ENCODE data around the gene LUC7L. TPM values are rescaled to one million over a fixed set of nuclear protein-coding genes. Genes with fewer than 3 reads are reported as not detected.
"Not testable (repeated sequence)": the region's sequence is repeated elsewhere in the genome, so short reads cannot be mapped to it uniquely, and the experiment has no call there.

Gene LUC7L
- total RNA-seq, 1 donor from 2014 or later = 87.9 TPM

DNA sequence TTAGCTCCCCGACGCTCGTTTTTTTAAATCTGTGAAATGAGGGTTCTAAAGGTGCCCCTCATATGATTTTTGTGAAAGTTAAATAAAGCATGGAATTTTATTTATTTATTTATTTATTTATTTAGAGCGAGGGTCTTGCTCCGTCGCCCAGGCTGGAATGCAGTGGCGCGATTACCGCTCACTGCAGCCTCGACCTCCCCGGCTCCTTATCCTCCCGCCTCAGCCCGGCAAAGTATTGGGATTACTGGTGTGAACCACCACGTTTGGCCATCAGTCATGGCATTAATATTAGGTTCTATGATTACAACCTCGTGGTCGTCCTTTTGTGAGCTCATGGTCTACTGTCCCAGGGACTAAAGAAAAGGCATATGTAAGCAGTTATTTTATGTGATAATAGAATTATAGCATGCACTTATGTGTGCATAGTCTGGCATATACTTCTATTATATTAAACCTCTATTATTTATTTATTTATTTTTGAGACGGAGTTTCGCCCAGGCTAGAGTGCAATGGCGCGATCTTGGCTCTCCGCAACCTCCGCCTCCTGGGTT is 557 bp upstream of the LUC7L start:
- peak overlapping the region; percentile 58 for H3K27ac Mint-ChIP-seq
- peaks cover 25% of the 10 kb centered on the region for H3K4me1 Mint-ChIP-seq
- H3K9me3 Mint-ChIP-seq = no peaks in the 10 kb centered on the region
- H3K36me3 Mint-ChIP-seq (ENCODE audit: low read depth) = peaks cover 33% of the 10 kb centered on the region
- H3K27me3 Mint-ChIP-seq = no peaks in the 10 kb centered on the region
- peak overlapping the region; percentile 57 for H3K4me3 Mint-ChIP-seq
- intact Hi-C loops (cut with micrococcal nuclease) = loop anchor here (1.0 kb wide), 1 partner anchor 122 kb away; the partner anchor contains the start of gene AXIN1
- DNase-seq = no peak

DNA sequence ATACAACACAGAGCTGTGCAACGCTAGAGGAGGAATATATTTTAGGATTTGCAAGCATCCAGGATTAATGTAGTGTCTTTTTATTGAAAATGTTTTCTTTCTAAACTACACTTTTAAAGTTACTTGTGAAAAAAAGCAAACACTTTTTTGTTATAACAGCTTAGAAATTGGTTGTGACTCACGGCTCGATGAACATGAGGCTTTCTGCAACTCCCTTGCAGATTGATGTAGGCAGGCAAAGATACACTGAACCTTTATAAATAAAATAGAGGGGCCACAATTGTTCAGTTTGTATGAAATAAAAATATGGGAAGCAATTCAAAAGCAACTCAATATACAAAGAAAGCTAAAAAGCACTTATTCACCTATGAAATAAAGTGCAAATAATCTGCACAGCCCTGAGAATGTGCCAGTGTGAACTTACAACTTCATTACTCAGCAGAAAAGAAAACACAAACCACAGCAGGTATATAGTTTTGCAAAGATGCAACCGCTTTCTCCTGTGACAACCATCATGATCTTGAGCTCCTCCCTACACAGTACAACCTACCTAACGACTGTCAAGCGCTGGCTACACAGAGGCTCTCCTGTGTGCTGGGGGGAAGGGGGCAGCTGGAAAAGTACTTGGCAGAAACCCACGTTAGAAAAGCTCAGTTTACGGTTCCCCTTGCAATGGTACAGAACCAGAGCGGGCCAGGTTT is 948 bp downstream of the LUC7L start:
- no peaks in the 10 kb centered on the region for H3K9me3 Mint-ChIP-seq
- H3K36me3 Mint-ChIP-seq (ENCODE audit: low read depth) = peaks cover 38% of the 10 kb centered on the region
- H3K4me1 Mint-ChIP-seq = peaks cover 21% of the 10 kb centered on the region
- H3K4me3 Mint-ChIP-seq = peak overlapping the region; percentile 92
- peak overlapping the region; percentile 94 for H3K27ac Mint-ChIP-seq
- H3K27me3 Mint-ChIP-seq = no peaks in the 10 kb centered on the region
- DNase-seq = no peak
- intact Hi-C loops (cut with micrococcal nuclease) = no loop called here

DNA sequence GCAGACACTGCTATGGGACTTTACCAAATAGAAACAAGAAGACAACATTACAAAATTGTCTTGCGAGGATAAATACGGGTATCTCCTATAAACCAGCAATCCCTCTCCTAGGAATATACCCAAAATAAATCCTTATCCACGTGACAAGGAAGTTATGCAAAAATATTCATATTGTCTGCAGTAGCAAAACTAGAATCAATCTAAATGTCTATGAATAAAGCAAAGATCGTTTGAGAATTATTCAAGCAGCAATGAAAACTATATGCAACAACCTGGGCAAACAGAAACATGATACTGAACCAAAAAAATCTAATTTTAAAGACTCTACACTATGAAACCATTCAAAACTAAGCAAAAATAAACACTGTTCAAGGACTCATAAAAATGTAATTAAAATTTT is 9.2 kb downstream of the LUC7L start:
- intact Hi-C loops (cut with micrococcal nuclease) = no loop called here
- no peak for DNase-seq
- no peaks in the 10 kb centered on the region for H3K9me3 Mint-ChIP-seq
- no peaks in the 10 kb centered on the region for H3K27me3 Mint-ChIP-seq
- no peak overlapping the region for H3K27ac Mint-ChIP-seq
- H3K36me3 Mint-ChIP-seq (ENCODE audit: low read depth) = peaks cover 44% of the 10 kb centered on the region
- no peak overlapping the region for H3K4me3 Mint-ChIP-seq
- peaks cover 6% of the 10 kb centered on the region for H3K4me1 Mint-ChIP-seq

DNA sequence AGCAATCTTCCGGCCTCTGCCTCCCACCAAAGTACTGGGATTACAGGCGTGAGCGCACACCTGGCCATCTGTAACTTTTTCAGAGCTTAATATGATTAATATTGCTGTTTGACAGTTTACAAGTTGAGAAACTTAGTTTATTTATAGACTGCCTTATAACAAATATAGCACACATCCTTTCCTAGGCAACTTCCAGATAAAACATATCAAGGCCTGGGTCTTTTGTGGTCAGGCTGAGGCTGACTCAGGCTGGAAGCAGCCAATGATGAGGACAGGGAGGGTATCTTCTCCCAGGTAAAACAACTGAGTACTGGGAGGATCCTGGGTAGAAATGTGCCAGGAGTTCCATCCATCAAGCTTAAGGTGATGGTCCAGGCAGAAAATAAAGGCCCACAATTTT is 16.2 kb downstream of the LUC7L start:
- intact Hi-C loops (cut with micrococcal nuclease) = no loop called here
- Mint-ChIP-seq H3K4me1 (peaks cover 2% of the 10 kb centered on the region), H3K9me3 (no peaks in the 10 kb centered on the region), H3K27ac (no peak overlapping the region), H3K4me3 (no peak overlapping the region), H3K27me3 (no peaks in the 10 kb centered on the region), H3K36me3 (ENCODE audit: low read depth) (peaks cover 40% of the 10 kb centered on the region)
- DNase-seq = no peak

DNA sequence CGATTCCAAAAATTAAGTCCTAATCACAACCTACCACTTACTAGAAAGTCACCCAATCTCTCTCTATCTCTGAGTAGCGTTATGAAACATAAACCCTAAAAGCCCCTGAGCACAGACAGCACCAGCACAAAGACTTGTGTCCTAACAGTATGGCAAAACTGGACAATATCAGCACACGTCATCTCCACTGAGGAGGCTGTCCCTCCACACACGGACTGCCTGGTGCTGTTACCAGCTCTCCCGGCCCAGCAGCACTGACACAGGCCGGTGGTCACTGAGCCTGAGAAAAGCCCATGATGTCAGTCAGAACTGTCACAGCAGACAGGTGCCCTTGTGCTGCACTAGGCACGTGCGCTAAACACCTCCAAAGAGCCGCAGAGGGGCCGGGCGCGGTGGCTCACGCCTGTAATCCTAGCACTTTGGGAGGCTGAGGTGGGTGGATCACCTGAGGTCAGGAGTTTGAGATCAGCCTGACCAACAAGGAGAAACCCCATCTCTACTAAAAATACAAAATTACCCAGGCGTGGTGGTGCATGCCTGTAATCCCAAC is 17.5 kb downstream of the LUC7L start:
- intact Hi-C loops (cut with micrococcal nuclease); H3K4me1 Mint-ChIP-seq; DNase-seq; H3K27ac Mint-ChIP-seq; H3K27me3 Mint-ChIP-seq; H3K9me3 Mint-ChIP-seq; H3K4me3 Mint-ChIP-seq: not testable (repeated sequence)
- H3K36me3 Mint-ChIP-seq (ENCODE audit: low read depth) = peaks cover 45% of the 10 kb centered on the region

DNA sequence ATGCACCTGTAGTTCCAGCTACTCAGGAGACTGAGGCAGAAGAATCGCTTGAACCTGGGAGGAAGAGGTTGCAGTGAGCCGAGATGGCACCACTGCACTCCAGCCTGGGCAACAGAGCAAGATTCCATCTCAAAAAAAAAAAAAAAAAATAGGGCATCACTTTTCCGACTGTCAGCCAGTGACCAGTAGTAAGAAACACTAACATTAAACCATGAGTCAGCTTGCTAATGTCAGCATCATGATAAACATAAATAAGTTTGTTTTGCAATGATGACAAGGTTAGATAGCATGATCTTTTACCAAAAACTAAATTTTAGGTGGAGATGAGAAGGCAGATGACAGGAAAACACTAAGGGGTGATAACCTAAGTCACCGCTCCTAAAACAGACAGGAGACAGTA is 19.9 kb downstream of the LUC7L start:
- intact Hi-C loops (cut with micrococcal nuclease); H3K27me3 Mint-ChIP-seq; H3K27ac Mint-ChIP-seq; H3K9me3 Mint-ChIP-seq; H3K4me3 Mint-ChIP-seq; DNase-seq; H3K4me1 Mint-ChIP-seq: not testable (repeated sequence)
- peaks cover 46% of the 10 kb centered on the region for H3K36me3 Mint-ChIP-seq (ENCODE audit: low read depth)

DNA sequence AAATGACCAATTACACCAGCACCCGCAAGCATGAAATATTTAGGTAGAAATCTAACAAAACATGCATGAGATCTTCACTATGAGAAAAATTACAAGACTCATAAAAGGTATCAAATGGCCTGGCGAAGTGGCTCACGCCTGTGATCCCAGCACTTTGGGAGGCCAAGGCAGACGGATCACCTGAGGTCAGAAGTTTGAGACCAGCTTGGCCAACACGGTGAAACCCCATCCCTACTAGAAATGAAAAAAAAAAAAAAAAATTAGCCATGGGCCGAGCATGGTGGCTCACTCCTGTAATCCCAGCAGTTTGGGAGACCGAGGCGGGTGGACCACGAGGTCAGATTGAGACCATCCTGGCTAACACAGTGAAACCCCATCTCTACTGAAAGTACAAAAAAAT is 25.2 kb downstream of the LUC7L start:
- DNase-seq; H3K27ac Mint-ChIP-seq; H3K4me1 Mint-ChIP-seq; intact Hi-C loops (cut with micrococcal nuclease); H3K4me3 Mint-ChIP-seq; H3K27me3 Mint-ChIP-seq; H3K9me3 Mint-ChIP-seq: not testable (repeated sequence)
- peaks cover 59% of the 10 kb centered on the region for H3K36me3 Mint-ChIP-seq (ENCODE audit: low read depth)

DNA sequence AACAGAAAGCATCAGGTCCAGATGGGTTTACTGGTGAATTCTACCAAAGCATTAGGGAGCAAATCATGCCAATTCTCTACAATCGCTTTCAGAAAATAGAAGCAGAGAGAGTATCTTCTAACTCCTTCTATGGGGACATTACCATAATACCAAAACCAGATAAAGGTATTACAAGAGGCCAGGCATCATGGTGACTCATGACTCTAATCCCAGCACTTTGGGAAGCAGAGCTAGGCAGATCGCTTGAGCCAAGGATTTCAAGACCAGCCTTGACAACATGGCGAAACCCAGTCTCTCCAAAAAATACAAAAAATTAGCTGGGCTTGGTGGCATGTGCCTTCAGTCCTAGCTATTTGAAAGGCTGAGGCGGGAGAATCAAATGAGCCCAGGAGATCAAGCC is 26.0 kb downstream of the LUC7L start:
- H3K9me3 Mint-ChIP-seq = no peaks in the 10 kb centered on the region
- H3K27ac Mint-ChIP-seq = no peak overlapping the region
- peaks cover 60% of the 10 kb centered on the region for H3K36me3 Mint-ChIP-seq (ENCODE audit: low read depth)

DNA sequence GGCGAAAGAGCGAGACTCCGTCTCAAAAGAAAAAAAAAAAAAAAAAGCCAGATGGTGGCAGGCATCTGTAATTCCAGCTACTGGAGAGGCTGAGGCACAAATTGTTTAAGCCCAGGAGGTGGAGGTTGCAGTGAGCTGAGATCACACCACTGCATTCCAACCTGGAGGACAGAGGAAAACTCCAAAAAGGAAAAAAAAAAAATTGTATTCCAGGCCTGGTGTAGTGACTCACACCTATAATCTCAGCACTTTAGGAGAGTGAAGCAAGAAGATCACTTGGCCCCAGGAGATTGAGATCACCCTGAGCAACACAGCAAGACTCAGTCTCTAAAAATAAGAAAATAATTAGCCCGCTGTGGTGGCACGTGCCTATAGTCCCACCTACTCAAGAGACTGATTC is 28.9 kb downstream of the LUC7L start:
- Mint-ChIP-seq H3K36me3 (ENCODE audit: low read depth) (peaks cover 59% of the 10 kb centered on the region), H3K27me3 (no peaks in the 10 kb centered on the region)
- intact Hi-C loops (cut with micrococcal nuclease) = no loop called here

More for the DNA sequence above, 26.0 kb downstream of the LUC7L start:
- no peak for DNase-seq
- intact Hi-C loops (cut with micrococcal nuclease) = no loop called here
- Mint-ChIP-seq H3K4me1 (peaks cover 7% of the 10 kb centered on the region), H3K4me3 (no peak overlapping the region), H3K27me3 (no peaks in the 10 kb centered on the region)

DNA sequence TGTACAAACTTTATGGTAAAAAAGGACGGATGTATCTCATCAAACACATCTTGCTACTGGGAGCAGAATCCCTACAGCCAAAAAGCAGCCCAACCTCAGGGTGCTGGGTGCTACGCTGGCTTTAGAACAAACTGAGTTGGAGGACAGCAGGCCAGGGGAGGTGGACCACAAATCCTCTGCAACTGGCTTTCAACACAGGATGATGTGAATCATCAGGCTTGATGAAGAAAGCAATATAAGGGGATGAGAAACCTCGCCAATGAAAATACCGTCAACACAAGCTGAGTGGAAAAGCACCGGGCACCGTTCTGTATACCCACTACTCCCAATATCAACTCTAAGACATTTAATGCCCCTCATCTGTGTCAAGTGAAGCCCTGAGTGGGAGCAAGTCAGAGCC is 34.7 kb downstream of the LUC7L start:
- Mint-ChIP-seq H3K27me3 (no peaks in the 10 kb centered on the region), H3K4me1 (no peaks in the 10 kb centered on the region), H3K4me3 (no peak overlapping the region), H3K9me3 (no peaks in the 10 kb centered on the region), H3K36me3 (ENCODE audit: low read depth) (peaks cover 54% of the 10 kb centered on the region), H3K27ac (no peak overlapping the region)
- DNase-seq = no peak
- intact Hi-C loops (cut with micrococcal nuclease) = no loop called here

More for the DNA sequence above, 28.9 kb downstream of the LUC7L start:
- no peak overlapping the region for H3K4me3 Mint-ChIP-seq
- no peaks in the 10 kb centered on the region for H3K9me3 Mint-ChIP-seq
- no peak overlapping the region for H3K27ac Mint-ChIP-seq
- no peaks in the 10 kb centered on the region for H3K4me1 Mint-ChIP-seq
- DNase-seq = no peak

DNA sequence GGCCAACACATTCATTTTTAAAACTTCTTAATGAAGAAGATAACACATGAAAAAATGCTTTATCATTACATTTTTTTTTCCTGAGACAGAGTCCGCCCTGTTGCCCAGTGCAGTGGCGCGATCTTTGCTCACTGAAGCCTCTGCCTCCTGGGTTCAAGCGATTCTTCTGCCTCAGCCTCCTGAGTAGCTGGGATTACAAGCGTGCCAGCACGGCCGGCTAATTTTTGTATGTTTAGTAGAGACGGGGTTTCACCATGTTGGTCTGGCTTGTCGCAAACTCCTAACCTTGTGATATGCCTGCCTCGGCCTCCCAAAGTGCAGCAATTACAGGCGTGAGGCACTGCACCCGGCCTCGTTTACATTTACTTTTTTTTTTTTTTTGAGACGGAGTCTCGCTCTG is 35.8 kb downstream of the LUC7L start:
- H3K4me3 Mint-ChIP-seq = no peak overlapping the region
- no peaks in the 10 kb centered on the region for H3K27me3 Mint-ChIP-seq
- peaks cover 2% of the 10 kb centered on the region for H3K4me1 Mint-ChIP-seq
- H3K27ac Mint-ChIP-seq = no peak overlapping the region
- H3K9me3 Mint-ChIP-seq = no peaks in the 10 kb centered on the region
- intact Hi-C loops (cut with micrococcal nuclease) = no loop called here
- no peak for DNase-seq
- peaks cover 60% of the 10 kb centered on the region for H3K36me3 Mint-ChIP-seq (ENCODE audit: low read depth)

DNA sequence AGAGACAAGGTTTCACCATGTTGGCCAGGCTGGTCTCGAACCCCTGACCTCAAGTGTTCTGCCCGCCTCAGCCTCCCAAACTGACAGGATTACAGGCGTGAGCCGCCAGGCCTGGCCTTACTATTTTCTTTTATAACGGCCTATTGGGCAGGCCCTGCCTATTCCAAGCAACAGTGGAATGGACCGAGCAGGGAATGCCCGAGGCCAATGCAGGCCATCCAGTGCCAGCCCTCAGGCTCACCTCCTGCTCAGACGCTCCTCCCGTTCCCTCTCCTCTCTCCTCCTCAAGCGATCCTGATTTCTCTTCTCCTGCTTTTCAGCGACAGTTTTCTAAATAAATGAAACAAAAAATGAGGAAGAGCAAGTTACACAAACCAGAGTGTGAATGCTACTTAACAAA is 36.6 kb downstream of the LUC7L start:
- no peak overlapping the region for H3K4me3 Mint-ChIP-seq
- intact Hi-C loops (cut with micrococcal nuclease) = no loop called here
- no peak overlapping the region for H3K27ac Mint-ChIP-seq
- H3K9me3 Mint-ChIP-seq = no peaks in the 10 kb centered on the region
- DNase-seq = no peak
- H3K36me3 Mint-ChIP-seq (ENCODE audit: low read depth) = peaks cover 54% of the 10 kb centered on the region
- H3K27me3 Mint-ChIP-seq = no peaks in the 10 kb centered on the region
- peaks cover 2% of the 10 kb centered on the region for H3K4me1 Mint-ChIP-seq

DNA sequence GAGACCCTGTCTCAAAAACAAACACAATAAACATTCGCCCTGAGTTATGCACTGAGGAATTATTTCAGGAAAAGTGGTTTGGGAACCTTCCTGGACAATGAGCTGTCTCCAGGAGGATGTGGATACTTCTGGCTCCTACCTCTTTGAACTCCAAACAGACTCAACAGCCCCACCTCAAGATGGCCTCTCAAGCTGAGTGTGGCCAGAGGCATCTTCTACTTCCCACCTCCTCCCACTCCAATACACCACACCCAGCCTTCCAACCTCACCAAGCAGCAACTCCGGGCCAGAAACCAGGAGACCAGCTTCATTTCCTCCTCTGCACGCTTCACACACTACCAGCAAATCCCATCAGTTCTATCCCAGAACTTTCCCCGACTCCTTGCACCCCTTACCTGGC is 37.4 kb downstream of the LUC7L start:
- Mint-ChIP-seq H3K4me1 (peaks cover 2% of the 10 kb centered on the region), H3K27me3 (no peaks in the 10 kb centered on the region), H3K27ac (no peak overlapping the region), H3K4me3 (no peak overlapping the region), H3K9me3 (no peaks in the 10 kb centered on the region), H3K36me3 (ENCODE audit: low read depth) (peaks cover 54% of the 10 kb centered on the region)
- no peak for DNase-seq
- intact Hi-C loops (cut with micrococcal nuclease) = no loop called here

DNA sequence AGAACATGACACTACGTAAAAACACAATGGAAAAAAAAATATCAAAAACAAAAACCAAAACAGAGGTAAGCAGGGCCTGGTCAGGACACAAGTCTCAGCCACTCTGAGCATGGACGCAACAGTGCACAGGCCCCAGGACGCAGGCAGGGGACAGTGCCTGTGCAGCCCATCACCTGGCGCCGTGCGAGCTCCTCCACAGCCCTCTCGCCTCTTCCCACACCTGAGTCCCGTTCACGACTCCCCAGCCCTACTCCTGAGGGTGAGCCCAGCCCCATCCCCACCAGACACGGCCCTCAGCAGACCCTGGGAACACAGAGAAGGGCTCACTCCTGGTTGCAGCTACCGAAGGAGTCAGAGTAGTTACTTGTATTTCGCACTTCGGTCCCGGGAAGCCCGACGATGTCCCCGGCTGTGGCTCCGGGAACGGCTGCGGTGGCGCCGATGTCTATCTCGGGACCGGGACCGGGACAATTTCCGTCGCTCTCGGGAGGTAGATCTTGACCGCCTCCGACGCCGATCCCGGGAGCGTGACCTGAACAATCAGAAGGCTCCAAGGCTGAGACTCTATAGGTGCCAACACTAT is 39.6 kb downstream of the LUC7L start:
- Mint-ChIP-seq H3K36me3 (ENCODE audit: low read depth) (peaks cover 48% of the 10 kb centered on the region), H3K27me3 (no peaks in the 10 kb centered on the region), H3K9me3 (no peaks in the 10 kb centered on the region), H3K27ac (no peak overlapping the region), H3K4me1 (peaks cover 2% of the 10 kb centered on the region), H3K4me3 (no peak overlapping the region)
- DNase-seq = no peak
- intact Hi-C loops (cut with micrococcal nuclease) = no loop called here
